A549 (cell line): Measurements from ENCODE around the gene FAS.

ENCODE experiments used
- BHLHE40 ChIP-seq: IDR thresholded peaks from 2 replicates; pipeline ENCODE4 v1.6.1; 2012; ENCODE audit warnings: low read depth, low read length, inconsistent platforms
- CTCF ChIP-seq: fragments of >200 bp; sonication (Bioruptor Twin); formaldehyde crosslinking; IDR thresholded peaks from 3 replicates; pipeline ENCODE4 v1.5.1; 2016
- PHF8 ChIP-seq: fragments of 200-600 bp; sonication (generic); IDR thresholded peaks from 2 replicates; pipeline ENCODE4 v1.6.1; 2016; ENCODE audit warnings: low read depth, mild to moderate bottlenecking, antibody characterized with exemption, moderate library complexity, borderline replicate concordance
- POLR2A ChIP-seq: IDR thresholded peaks from 2 replicates; pipeline ENCODE4 v1.6.1; 2012; ENCODE audit warnings: mild to moderate bottlenecking, low read length
- RFX5 ChIP-seq: fragments of 450-650 bp; IDR thresholded peaks from 2 replicates; pipeline ENCODE4 v1.7.1; 2014; ENCODE audit warnings: antibody characterized with exemption, mild to moderate bottlenecking, moderate library complexity
- RNF2 ChIP-seq: fragments of 200-600 bp; sonication (generic); IDR thresholded peaks from 2 replicates; pipeline ENCODE4 v1.6.1; 2016; ENCODE audit warnings: low read depth, mild to moderate bottlenecking, antibody characterized with exemption, moderate library complexity, borderline replicate concordance

- TF ChIP-seq RNF2 (no peak), PHF8 (no peak), RFX5 (no peak), CTCF (no peak), POLR2A (no peak), BHLHE40 (no peak)
Observed at GRCh38 chr10:88944813-88945212, 45.8 kb upstream of the FAS start.
